Measurements from ENCODE around the gene GPATCH3.

The GPATCH3 gene

DNA sequence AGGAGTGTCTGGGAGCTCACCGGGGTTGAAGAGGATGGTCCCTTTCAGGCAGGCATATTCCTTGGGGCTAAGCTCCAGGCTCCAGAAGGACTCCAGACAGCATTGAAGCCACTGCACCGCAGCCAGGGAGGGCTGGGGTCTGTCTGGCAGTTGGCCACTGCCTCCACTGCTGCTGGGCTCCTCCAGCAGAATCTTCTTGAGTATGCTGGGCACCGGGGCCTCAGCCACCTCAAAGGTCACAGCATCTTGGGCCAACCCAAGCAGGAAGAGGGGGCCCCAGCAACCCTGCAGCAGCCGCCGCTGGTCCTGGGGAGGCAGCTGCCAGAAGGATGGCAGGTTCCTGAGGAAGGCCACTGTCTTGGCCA lies 13.1 kb upstream of the GPATCH3 start:
- DNase-seq (ENCODE audit: extremely low read depth, low read depth): no peak
- TF ChIP-seq, protein P1, sequence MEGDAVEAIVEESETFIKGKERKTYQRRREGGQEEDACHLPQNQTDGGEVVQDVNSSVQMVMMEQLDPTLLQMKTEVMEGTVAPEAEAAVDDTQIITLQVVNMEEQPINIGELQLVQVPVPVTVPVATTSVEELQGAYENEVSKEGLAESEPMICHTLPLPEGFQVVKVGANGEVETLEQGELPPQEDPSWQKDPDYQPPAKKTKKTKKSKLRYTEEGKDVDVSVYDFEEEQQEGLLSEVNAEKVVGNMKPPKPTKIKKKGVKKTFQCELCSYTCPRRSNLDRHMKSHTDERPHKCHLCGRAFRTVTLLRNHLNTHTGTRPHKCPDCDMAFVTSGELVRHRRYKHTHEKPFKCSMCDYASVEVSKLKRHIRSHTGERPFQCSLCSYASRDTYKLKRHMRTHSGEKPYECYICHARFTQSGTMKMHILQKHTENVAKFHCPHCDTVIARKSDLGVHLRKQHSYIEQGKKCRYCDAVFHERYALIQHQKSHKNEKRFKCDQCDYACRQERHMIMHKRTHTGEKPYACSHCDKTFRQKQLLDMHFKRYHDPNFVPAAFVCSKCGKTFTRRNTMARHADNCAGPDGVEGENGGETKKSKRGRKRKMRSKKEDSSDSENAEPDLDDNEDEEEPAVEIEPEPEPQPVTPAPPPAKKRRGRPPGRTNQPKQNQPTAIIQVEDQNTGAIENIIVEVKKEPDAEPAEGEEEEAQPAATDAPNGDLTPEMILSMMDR (IDR thresholded peaks at IDR 0.05; ENCODE audit: low read depth, low read length): no peak

DNA sequence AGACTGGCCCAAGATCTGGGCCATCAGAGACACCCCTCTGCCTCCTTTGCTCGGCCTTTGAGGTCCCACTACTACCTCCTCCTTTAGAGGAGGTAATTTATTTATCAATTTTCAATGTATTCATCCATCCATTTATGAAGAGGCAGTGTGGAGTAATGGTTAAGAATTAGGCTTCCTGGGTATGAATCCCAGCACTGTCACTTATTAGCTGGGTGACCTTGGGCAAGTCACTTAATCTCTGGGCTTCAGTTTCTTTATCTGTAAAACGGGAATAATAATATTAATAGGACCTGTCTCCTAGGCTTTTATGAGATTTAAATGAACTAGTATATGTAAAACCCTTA lies 11.9 kb upstream of the GPATCH3 start:
- TF ChIP-seq, protein P1 (IDR thresholded peaks at IDR 0.05; ENCODE audit: low read depth, low read length): no peak
- DNase-seq (ENCODE audit: extremely low read depth, low read depth): no peak

DNA sequence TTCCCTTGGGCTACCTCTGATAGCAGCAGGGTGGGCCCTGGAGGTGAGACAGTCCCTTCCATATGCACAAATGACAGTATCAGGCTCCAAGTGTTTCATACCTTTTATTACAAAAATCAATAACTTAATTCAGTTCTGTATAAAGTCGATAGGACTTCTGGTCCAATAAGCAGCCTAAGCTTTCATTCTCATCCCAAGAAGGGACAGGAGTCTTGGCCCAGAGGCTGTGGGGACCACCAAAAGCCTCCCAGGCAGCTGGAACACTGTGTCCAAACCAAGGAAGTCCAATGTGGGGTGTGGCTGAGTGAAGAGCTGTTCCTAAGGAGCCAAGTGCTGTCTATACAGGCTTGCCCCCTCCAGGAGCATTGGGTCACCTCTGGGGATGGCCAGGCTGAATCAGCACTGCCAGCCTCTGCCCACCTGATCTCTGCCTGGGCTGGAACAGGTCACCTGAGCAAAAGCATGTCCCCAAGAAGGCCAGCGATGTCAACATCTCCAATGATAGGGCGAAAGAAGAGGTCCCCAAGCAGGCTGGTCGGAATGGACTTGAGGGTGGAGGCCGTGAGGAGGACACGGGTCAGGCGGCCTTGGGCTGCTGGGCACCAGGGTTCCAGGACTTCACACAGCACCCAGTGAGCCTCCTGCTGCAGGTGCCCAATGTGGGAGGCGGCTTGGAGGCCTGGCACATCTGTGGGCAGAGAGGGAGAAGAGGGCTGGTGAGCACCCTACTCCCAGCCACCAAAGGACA lies 11.3 kb upstream of the GPATCH3 start:
- DNase-seq (ENCODE audit: extremely low read depth, low read depth): no peak
- TF ChIP-seq, protein P1 (IDR thresholded peaks at IDR 0.05; ENCODE audit: low read depth, low read length): no peak

DNA sequence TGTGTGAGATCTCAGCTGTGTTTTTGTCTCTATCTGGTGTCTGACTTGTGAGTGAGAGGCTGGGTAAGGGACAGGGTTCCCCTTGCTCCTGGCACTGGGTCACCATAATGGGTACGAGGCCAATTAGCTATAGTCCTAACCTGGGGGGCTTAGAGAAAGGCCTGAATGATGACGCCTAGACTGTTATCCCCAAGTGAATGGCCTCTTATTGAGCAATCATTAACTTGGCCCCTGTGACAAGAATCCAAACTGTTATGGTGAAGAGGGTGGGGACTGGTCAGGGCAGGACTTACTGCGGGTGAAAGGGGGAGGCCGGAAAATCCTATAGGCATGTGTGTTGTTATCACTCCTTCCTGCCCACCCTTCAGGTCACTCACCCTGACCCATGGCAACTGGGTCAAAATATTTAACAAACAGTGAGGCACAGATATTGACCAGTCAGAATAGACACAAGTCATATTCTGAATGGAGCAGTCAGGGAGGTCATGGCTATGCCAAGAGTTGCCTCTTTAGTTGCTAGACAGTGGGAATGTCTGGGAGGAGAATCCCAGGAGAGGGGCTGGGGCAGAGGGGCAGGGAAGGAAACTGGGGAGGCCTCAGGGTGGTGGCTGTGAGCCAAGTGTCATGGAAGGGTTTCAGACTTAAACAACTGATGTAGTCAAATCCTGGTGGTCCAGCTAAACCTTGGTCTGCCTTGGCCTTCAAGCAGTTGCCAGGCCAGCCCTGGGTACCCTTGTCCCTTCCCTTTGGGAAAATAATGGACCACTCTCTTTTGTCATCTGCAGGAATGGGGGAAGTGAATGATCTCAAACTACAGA lies 10.3 kb upstream of the GPATCH3 start:
- TF ChIP-seq, protein P1 (IDR thresholded peaks at IDR 0.05; ENCODE audit: low read depth, low read length): no peak
- DNase-seq (ENCODE audit: extremely low read depth, low read depth): no peak

DNA sequence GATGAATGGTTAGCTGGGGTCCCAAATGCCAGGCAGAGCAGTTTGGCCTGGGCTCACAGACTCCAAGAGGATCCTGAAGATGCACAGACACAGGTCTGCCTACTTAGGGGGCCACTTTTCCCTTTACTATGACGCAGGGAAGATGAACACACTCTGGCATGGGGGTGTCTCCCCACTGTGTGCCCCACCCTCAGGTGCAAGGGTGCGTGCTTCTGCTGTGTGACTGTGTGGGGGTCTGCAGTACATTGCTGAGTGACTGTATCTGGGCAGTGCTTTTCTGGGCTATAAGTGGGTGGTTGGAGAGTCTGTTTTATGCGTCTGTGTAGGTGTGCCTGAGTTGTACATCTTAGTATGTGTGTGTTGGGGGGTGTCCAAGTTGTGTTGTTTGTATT lies 9.7 kb upstream of the GPATCH3 start:
- DNase-seq (ENCODE audit: extremely low read depth, low read depth): no peak
- TF ChIP-seq, protein P1 (IDR thresholded peaks at IDR 0.05; ENCODE audit: low read depth, low read length): no peak

DNA sequence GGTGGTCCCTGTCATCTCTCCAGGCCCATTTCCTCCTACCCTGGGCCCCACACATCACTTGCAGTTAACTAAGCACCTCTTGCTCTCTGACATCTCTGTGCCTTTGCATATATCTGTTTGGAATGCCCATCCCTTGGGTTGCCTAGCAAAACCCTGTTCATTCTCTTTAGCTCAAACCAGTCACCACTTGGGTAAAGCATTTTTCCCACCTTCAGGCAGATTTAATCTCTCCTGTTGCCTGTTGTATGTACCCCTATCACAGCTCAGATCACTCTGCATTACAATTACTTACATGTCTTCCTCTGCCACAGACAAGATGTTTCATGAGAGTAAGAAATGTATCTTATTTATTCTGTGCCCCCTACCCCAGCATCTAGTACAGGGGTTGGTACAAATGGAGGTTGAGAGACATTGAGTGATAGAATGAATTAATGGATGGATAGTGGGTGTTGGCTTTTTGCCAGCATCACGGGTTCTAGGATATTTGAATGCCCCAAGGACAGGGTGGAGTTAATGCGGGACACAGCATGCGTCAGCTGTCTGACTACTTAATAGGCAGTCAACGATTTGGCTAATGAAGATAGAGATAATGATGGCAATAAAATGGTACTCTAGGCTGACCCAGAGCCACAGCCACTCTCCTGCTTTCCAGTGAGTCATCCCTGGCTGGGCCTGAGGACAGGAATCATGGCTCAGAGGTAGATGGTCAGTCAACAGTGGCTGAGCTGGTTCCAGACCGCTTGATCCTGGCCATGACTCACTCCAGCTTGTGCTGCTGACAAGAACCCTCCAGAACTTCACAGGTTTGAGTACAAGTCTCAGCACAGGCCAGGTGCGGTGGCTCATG lies 7.0 kb upstream of the GPATCH3 start:
- DNase-seq (ENCODE audit: extremely low read depth, low read depth): no peak

More for the DNA sequence above, 7.0 kb upstream of the GPATCH3 start:
- TF ChIP-seq, protein P1 (IDR thresholded peaks at IDR 0.05; ENCODE audit: low read depth, low read length): no peak
